Left forelimb (tissue), 1 donor: ENCODE results near the gene HIPK2.

ENCODE experiments used
- DNase-seq: peaks from one replicate; pipeline ENCODE4 v3.0.0-alpha.2; 2018; ENCODE audit warnings: low spot score

HIPK2 gene

DNA sequence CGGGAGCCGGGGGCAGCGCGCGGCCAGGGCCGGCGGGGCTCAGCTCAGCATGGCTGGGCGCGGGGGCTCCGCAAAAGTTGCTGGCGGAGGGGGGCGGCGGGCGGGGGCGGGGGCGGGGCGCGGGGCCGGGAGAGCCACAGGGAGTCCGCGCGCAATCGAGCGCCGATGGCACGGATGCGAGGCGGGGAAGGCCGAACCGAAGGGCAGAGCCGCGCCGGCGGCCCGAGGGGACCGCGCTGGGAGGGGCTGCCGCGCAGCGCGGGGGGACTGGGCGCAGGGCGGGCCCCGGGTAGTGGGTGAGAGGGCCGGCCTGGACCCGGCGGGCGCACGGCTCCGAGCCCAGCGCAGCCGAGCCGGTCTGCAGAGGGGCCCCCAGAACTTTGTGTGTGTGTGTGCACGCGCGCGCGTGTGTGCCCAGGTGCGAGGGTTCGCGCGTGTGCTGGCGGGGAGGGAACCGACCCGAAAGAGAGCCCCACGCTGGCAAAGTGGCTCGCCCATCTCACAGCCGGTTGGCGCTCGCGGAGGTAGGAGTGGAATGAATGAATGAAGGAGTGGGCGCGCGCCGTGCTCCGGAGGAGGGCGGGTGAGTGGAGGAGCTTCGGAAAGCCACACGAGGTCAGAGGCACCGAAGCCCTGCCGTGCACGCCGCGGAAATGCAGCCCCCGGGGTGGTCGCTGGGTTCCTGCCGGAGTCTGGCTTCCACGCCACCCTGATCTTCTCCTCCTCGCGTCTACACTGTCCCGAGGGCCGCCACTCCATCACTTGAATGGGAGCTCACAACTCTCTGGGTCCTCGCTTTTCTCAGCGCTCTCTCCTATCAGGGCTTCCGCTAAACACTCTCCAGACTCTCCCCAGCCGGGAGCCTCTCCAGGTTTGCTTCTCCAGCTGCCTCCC is at the start of gene HIPK2:
Gene HIPK2, minus strand, starts transcription at position 51 of the 894 bp plus-strand sequence. CDS start 375 bp downstream, outside the sequence.
- DNase-seq, result peak; percentile 89

DNA sequence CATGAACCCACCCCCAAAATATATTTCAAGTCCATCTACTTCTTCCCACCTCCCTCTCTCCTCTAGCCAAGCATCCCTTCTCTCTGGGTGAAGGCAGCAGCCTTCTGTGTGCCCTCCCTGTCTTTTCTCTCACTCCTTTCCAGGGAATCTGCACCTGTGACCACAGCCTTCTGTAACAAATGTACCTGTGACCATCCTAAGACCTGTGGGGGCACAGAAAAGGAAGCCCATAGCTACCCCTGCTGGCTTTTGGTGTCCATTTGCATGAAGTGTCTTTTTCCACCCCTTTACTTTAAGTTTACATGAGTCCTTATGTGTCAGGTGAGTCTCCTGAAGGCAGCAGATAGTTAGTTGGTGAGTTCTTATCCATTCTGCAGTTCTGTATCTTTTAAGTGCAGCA is 49.2 kb upstream of the HIPK2 start:
- no peak for DNase-seq

DNA sequence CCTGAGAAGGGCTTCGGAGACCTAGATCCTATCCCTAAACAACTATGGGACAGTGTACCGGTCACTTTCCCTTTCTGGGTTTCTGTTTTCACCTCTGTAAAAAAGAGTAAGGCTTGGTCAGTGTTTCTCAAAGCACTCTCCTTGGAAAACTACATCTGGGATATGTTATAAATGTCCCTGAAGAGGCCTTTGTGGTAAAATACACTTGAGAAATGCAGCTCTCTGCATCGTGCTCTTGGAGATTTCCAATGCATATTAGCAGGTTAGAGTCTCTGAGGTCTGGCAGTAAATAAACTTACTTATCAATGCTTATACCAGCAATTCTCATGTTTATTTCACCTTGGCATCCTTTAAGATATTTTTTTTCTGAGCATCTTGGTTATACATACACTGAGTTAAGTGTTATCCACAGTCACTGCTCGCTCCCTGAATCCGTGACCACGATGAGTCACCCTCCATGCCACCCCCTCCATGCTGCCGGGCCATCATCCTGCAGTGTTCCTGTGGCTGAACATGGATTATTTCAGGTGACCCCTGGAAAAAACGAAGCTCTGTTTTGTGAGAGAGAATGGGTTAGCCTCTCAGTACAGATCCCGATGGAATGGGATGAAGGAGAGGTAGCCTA is 48.0 kb upstream of the HIPK2 start:
- no peak for DNase-seq

DNA sequence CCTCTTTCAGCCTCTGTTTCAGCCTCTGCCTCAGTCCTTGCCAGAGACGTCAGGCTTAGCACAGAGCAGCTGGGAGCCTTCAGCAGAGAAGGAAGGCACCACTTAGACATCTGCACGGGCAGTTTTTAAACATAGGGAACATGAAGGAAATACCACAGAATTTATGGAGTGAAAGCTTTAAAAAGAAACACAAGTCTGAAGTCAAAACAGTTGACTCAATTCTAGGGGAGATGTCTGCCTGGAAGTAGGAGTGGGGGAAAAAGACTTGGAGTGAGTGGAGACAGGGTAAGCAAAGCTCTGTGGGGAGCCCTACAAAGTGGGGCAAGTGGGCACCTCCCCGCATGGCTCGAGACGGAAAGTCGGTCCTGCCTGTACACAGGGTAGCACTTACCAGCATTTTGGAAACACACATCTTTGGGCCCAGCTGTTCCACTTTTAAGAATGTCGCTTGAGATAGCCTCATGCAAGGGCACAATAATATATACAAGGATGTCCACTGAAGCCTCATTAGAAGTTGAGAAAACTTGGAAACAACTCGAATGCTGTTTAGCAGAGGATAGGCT is 46.2 kb upstream of the HIPK2 start:
- no peak for DNase-seq

DNA sequence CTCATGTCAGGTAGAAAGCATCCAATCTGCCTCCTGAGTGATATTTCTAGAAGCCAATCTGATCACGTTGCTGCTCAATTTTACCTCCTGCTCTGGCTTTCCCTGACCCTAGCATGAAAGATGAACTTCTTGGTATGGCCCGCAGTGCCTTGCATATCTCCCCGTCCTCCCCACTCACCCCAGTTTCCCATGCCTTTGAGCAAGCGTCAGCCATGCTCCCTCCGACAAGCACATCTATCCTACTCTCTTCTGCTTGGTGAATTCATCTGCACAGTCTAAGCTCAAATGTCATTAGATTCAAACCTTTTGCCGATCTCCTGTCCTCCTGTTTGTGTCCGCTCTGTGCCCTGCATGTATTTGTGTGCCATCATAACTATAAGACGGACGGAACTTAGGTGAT is 45.1 kb upstream of the HIPK2 start:
- no peak for DNase-seq

DNA sequence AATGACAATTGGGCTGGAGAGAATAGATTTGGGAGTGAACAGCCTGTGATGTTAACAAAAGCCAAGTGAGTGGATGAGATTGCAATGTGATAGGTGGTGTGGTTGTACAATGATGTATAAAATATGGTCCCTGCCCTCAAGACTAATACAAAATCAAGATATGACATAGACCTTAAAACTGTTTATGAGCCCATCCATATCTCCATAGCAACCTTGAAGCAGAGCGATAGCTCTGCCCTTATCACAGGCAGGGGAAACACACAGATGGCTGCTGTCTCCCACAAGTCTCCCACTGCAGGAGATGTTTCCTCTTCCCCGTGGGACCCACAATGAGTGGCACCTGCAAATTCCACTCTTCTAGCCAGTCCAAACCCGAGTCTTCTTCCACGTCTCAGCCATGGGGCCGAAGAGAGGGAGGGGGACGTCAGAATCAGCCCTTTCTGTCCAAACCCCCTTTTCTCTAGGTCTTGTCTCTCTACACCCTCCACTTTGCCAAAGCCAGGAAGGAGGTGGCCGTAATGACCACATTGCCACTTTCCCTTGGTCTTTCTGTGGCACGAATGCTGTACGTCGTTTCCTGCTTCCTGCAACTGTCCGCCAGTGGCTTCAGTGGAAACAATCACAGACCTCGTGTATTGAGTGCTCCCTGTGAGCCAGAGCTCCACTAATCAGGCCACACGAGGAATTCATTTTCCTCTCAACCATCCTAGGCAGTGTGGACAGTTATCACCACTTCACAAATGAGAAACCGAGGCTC is 43.7 kb upstream of the HIPK2 start:
- DNase-seq, result no peak

DNA sequence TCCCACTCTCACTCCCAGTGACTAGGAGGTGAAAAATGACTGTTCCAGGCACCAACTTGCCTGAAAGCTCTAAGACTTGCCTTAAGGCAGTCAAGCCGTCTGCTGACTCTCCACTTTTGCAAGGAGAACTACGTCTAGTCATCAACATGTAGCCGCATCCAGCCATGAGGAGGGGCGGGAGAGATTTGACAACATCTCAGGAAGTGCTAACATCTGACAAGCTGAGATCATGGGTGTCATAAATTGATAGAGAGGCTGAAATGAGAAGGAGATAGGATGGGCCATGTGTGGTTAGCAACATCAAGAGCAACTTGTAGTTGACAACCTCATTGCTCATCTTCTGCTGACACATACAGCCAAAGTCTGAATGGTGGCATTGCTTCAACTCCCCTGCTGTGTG is 42.3 kb upstream of the HIPK2 start:
- no peak for DNase-seq

DNA sequence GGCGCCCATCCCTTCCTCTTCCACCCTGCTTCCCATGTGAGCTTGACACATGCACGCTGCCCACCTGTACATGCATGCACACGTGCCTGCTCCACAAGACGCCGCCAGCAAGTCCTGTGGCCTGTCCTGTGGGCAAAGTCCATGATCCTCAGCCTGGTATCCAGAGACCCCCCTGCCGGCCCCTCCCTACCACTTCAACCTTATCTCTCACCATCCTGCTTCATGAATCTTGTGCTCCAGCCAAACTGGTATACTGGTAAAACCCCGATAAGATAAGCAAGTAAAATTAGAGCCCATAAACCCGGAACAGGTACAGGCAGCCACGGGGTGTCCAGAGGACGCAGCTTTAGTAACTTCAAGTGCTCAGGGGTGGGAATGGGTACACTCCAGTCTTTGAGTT is 39.5 kb upstream of the HIPK2 start:
- no peak for DNase-seq

DNA sequence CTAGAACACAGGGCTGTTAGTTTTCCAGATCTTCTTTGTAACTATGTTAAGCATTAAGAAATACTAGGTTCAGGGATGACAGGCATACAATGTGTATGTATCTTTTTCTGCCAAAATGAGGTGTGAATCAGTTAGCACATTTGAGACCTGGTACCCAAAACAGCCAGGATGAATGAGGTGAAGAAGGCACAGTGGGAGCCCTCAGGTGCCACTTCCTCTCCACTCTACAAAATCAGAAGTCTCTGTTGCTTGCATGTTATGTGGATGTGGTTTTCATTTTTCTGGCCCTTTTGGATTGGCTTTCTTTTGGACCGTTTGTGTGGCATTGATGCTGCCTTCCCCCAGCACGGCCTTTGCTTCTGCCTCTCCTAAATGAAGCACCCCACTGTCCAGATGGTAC is 35.9 kb upstream of the HIPK2 start:
- no peak for DNase-seq

DNA sequence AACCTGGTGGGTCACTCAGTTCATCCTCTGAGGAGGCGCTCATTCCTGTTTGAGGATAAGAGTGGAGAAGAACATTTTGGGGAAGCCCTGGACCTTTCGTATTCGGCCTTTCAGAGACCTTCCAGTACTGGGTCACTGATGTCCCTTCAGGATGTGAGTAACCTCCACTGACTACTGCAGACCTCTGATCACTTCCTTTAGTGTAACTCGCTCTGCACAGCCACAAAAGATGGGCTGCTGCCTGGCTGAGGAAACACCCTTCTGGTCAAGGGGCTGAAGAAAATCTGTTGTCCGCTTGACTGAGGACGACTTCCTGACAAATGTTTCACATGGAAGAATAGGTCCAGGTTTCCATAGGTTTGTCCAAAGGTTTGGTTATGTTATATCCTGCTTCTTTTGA is 35.4 kb upstream of the HIPK2 start:
- DNase-seq, result no peak

DNA sequence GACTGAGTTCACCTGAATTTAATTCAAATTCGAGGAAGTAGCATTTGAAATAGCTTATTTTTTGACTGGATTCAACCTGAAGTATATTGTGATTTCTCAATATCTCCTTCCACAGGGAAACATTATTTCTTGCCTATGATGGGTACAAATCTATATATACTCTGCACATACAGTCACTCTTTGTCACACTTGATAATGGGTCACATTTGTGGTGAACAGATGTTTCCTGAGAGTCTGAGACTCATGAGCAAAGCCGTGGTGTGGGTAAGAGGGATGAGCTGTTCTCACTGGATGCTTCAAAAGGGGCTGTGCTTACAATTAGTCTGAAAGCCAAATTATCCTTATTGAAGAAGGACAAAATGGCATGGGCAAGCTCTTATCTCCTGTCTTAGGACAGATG is 33.3 kb upstream of the HIPK2 start:
- no peak for DNase-seq

DNA sequence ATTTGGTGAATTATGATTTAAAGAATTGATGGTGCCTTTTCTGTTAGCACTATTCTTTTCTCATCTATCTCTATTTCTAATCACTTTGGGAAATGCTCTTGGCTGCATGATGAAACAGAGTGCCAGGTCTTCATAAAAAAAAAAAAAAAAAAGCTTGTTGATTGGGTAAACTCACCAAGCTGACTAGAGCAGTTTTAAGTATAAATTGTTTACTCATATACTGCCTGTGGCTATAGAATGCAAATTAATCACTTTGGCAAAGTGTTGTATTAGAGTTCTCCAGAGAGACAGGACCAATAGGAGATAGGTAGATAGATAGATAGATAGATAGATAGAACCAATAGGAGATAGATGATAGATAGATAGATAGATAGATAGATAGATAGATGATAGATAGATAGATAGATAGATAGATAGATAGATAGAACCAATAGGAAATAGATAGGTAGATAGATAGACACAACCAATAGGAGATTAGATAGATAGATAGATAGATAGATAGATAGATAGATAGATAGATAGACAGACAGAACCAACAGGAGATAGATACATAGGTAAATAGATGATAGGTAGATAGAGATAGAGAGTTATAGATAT is 31.1 kb upstream of the HIPK2 start:
- DNase-seq, result no peak

DNA sequence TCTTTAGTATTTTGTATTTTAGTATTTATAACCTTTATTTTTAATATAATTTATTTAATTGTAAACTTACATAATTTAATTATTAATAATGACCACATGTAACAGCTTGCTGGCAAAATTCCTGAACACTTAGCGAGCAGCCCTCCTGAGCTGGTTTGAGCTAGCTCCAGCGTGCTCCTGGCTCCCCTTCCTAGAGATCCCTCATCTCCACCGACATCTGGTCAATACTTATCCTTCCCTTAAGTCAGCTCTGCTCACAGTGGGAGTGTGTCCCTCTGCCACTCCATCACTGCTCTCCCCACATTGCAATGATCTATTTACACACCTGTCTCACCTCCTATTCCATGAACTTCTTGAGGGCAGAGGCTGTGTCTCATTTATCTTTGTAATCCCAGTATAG is 30.6 kb upstream of the HIPK2 start:
- no peak for DNase-seq

DNA sequence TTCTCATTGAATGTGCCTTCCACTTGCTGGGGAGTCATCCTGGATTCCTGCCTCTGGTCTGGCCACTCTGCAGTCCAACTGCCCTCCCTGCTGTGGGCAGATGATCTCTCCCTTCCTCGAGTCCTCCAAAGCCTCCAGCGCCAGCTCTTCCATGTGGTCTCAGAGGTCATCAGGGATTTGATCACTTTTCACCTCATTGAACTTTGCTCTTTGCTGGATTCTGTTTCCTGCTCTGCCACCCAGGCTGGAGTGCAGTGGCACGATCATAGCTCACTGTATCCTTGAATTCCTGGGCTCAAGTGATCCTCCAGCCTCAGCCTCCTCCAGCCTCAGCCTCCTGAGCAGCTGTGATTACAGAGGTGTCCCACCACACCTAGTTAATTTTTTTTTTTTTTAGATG is 29.2 kb upstream of the HIPK2 start:
- DNase-seq, result no peak

DNA sequence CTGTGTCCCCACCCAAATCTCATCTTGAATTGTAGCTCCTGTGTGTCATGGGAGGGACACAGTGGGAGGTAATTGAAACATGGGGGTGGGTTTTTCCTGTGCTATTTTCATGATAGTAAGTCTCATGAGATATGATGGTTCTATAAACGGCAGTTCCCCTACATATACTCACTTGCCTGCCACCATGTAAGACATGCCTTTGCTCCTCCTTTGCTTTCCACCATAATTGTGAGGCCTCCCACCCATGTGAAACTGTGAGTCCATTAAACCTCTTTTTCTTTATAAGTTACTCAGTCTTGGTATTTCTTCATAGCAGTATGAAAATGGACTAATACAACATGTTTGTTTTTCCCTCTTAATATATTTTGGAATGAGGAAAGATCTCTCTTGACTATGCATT is 26.8 kb upstream of the HIPK2 start:
- DNase-seq, result no peak

DNA sequence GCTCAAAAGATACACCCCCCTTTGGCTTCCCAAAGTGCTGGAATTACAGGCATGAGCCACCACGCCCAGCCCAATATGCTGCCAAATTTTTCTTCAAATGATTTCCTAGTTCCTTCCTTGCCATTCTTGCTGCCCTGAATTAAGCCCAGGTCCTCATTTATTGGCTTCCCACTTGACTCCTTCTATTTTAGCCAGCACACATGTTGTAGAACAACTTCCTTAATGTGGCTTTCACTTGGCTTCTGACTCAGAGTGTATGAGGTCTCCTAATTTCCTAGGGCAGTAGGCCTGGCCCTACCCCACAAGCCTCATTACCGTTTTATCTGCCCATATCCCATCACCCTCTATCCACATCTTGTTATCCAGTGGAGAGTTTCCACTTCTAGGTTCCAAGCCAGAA is 21.8 kb upstream of the HIPK2 start:
- no peak for DNase-seq

DNA sequence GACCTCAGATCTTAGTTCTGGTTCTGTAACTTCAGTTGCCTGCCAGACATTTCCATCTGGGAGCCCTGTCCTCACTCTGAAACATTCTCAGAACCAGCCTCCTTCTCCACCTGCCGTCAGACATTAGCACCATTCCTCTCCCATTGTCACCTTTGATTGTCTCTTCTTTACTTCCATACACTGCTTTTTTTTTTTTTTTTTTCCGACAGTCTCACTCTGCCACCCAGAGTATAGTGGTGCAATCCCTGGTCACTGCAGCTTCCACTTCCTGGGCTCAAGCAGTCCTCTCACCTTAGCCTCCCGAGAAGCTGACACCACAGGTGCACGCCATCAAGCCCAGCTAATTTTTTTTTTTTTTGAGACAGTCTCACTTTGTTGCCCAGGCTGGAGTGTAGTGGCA is 21.1 kb upstream of the HIPK2 start:
- DNase-seq, result no peak

DNA sequence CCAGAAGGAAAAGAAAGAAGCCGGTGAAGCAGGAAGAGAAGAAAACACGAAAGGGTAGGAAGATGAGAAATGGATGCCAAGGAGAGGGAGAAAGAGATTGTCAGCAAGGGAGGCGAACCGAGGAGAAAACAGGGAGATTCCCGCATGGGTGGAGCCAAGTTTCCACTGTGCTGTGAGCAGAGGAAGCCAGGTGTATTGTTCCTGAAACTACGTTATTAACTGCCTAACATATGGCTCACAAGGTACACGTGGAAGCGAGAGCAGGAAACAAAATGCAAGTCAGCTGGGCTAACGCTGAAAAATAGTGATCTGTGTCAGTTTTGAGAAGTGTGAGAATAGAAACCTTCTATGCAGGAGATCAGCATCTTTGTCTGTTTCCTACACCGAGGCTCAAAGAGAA is 20.4 kb upstream of the HIPK2 start:
- DNase-seq, result no peak

DNA sequence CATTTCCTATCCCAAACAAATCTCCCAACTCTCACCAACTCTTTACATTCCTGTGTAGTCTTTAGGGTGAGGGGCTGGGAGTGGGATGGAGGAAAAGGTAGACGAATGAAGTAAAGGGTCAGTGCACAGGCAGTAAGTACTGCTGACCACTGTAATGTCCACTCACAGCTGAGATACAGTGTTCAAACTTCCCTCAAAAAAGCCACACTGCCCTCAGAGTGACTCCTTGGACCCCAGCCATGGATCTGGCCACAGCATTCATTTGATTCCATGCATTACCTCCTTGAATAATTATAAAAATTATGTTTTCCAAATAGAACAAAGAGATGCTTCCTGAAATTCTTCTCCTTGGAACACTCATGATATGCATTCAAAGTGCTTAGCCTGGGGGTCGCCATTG is 19.8 kb upstream of the HIPK2 start:
- DNase-seq, result no peak

DNA sequence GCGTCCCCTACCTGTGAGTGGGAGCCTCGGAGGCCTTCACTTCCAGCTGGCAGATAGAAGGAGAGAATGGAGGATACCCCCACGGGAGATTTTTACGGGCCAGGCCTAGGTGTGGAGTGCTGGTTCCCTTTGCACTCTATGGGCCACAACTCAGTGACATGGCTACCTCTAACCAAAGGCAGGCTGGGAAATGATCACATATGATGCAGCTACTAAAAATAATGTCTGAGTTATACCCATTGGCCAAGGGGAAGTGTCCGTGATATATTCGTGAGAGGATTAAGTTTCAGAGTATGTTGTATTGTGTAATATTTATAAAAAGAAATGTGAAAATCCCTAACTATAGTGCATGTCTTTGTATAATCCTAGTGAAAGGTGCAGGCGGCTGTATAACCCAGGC is 13.5 kb upstream of the HIPK2 start:
- DNase-seq, result no peak

DNA sequence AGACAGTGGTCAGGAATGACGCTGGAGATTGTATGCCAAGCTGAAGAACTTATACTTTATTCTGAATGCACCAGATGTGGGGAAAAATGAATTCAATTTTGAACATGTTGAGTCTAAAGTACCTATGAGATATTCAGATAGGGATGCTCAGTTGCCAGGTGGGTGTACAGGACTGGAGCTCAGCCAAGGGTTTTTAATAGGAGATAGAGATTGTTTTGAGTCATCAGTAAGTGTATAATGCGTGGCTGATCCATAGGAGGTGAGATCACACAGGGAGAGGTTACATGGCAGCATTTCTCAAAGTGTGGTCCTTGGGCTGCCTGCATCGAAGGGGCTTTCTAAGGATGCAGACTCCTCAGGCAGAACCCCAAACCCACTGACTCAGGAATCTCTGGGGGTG is 6.8 kb upstream of the HIPK2 start:
- no peak for DNase-seq

DNA sequence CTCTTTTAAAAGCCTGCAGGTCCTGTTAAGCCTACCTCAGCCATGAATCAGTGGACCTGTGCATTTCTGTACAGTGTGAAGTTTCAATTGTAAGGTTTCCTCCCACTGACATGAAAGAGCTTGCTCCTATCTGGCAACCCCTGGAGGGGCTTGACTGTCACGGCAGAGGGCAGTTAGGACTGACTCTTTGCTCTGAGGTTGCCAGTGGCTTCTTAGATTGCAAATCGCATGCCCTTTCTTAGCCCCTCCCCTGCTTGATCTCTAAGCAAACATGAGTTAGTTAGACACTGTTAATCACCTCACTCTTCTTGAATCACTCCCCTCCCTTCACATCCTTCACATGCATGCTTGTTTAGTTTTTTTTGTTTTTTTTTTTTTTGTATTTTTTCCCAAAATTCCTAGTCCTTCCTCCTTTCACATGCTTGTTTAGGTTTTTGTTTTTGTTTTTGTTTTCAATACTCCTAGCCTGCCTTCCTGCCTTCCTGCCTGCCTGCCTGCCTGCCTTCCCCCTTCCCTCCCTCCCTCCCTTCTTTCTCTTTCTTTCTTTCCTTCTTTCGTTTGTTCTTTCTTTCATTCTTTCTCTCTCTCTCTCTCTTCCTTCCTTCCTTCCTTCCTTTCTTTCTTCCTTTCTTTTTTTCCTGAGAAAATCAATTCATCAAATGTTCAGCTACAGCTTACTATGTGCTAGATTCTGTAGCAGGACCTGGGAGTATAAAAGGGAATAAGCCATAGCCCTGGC is 6.0 kb upstream of the HIPK2 start:
- no peak for DNase-seq
